K562 (cell line): Measurements from ENCODE around the gene AREL1. TPM values are rescaled to one million over a fixed set of nuclear protein-coding genes. Genes with fewer than 3 reads are reported as not detected.

Experiments used
- ATAC-seq: fragments of 200-7000 bp; cut with Tn5 transposase; 3 replicates; pipeline ENCODE4 v1.9.1; 2020; ENCODE audit warnings: moderate library complexity
- BruUV-seq: library from RNA; stranded (reverse); fragments of 400-500 nt; replicated peaks from 2 replicates; lab custom pipeline; 2021; lab: Mats Ljungman, UMichigan
- CTCF ChIA-PET: fragments of 300-600 bp; formaldehyde crosslinking; extraction: SDS; loops from one replicate; lab custom pipeline; 2021; ENCODE audit warnings: low intra/inter-chr PET ratio; lab: Yijun Ruan, JAX
- POLR2A ChIA-PET: fragments of 300-600, 350-650 bp; sonication (Branson Sonifier 250); formaldehyde crosslinking; extraction: SDS; loops from one replicate; lab custom pipeline; 2021; ENCODE audit warnings: antibody characterized with exemption, inconsistent platforms; lab: Yijun Ruan, JAX
- DNase-seq, 4 experiments: peaks; one replicate each; pipeline versions ENCODE4 v3.0.0 to v3.0.0-alpha.2; 2011 to 2018; ENCODE audit warnings: low spot score in 3 of 4, mixed read lengths in 3 of 4; ENCODE audit errors: extremely low read depth in 1 of 4
- FAIRE-seq: peaks from 2 replicates; lab custom pipeline; 2011; peaks lifted over from hg19 to GRCh38; lab: Jason Lieb, UNC
- H2AFZ ChIP-seq: 2 replicates; pipeline ENCODE4 v1.6.0; 2011; ENCODE audit warnings: low read depth, low read length, control low read depth, inconsistent platforms
- H3K27ac ChIP-seq: fragments of 200-600 bp; 3 replicates; pipeline ENCODE4 v1.8.0; 2011; ENCODE audit warnings: low read depth, mild to moderate bottlenecking, control low read depth, inconsistent platforms, low read length, moderate library complexity, mixed read lengths; ENCODE audit errors: extremely low read depth
- H3K27me3 ChIP-seq, 2 experiments: fragments of 300-600 bp in 1 of 2; 2 replicates in 1 of 2; 3 replicates in 1 of 2; pipeline versions ENCODE4 v1.6.0 to v1.8.0; 2011; ENCODE audit warnings: inconsistent platforms in 2 of 2, low read length in 2 of 2, mild to moderate bottlenecking in 1 of 2, mixed read lengths in 1 of 2, moderate library complexity in 1 of 2; ENCODE audit not compliant: control insufficient read depth in 2 of 2, insufficient read depth in 2 of 2
- H3K36me3 ChIP-seq: fragments of 300-600 bp; 3 replicates; pipeline ENCODE4 v1.8.0; 2011; ENCODE audit warnings: mild to moderate bottlenecking, low read length, inconsistent platforms; ENCODE audit not compliant: control insufficient read depth, insufficient read depth
- H3K4me1 ChIP-seq, 2 experiments: fragments of 200-600 bp in 1 of 2; replicated peaks in 1 of 2; 2 replicates in 1 of 2; 3 replicates in 1 of 2; pipeline versions ENCODE4 v1.5.1 to v1.8.0; 2011; ENCODE audit warnings: inconsistent platforms in 2 of 2, low read length in 2 of 2, mild to moderate bottlenecking in 1 of 2, mixed read lengths in 1 of 2, moderate library complexity in 1 of 2; ENCODE audit not compliant: control insufficient read depth in 2 of 2, insufficient read depth in 2 of 2
- H3K4me2 ChIP-seq: 2 replicates; pipeline ENCODE4 v1.6.1; 2011; ENCODE audit warnings: low read length, control low read depth, inconsistent platforms, mixed read lengths; ENCODE audit not compliant: insufficient read depth
- H3K4me3 ChIP-seq: fragments of 200-600 bp; sonication (generic), shearing (Covaris generic); 2 replicates; pipeline ENCODE4 v1.5.1; 2016; ENCODE audit warnings: control low read depth, inconsistent platforms
- H3K79me2 ChIP-seq: fragments of 200-600 bp; 3 replicates; pipeline ENCODE4 v1.8.0; 2011; ENCODE audit warnings: low read length, inconsistent platforms; ENCODE audit not compliant: control insufficient read depth, insufficient read depth
- H3K9ac ChIP-seq, 2 experiments: 2 replicates each; pipeline versions ENCODE4 v1.6.0 to v1.6.1; 2011; ENCODE audit warnings: low read depth in 2 of 2, low read length in 2 of 2, control low read depth in 1 of 2, inconsistent platforms in 1 of 2, mild to moderate bottlenecking in 1 of 2, mixed read lengths in 1 of 2; ENCODE audit not compliant: insufficient read depth in 1 of 2
- H3K9me1 ChIP-seq: one replicate; pipeline ENCODE4 v1.6.0; 2011; ENCODE audit warnings: inconsistent platforms, mild to moderate bottlenecking, low read length, moderate library complexity; ENCODE audit not compliant: control insufficient read depth, insufficient read depth
- H3K9me3 ChIP-seq: replicated peaks from 2 replicates; pipeline ENCODE4 v1.5.1; 2011; ENCODE audit warnings: low read depth, low read length, inconsistent platforms; ENCODE audit not compliant: control insufficient read depth, insufficient read depth
- H4K20me1 ChIP-seq: replicated peaks from 2 replicates; pipeline ENCODE4 v1.6.1; 2011; ENCODE audit warnings: low read length, inconsistent platforms, mixed read lengths; ENCODE audit not compliant: control insufficient read depth, insufficient read depth
- ADNP ChIP-seq: fragments of 200-800 bp; sonication (Bioruptor generic); IDR thresholded peaks from 2 replicates; pipeline ENCODE4 v1.6.1; 2016; ENCODE audit warnings: missing genetic modification characterization, missing compliant biosample characterization
- ARID1B ChIP-seq: fragments of 450-650 bp; IDR thresholded peaks from 2 replicates; pipeline ENCODE4 v1.6.1; 2016; ENCODE audit warnings: antibody characterized with exemption, mild to moderate bottlenecking, inconsistent platforms
- ATF1 ChIP-seq, 2 experiments: fragments of 450-650 bp in 1 of 2; IDR thresholded peaks; 2 replicates each; pipeline ENCODE4 v1.6.1; 2016; ENCODE audit warnings: missing compliant biosample characterization in 1 of 2, missing genetic modification characterization in 1 of 2
- ATF4 ChIP-seq: fragments of 450-650 bp; formaldehyde crosslinking; IDR thresholded peaks from 2 replicates; pipeline ENCODE4 v1.4.0; 2022; ENCODE audit warnings: mild to moderate bottlenecking, moderate library complexity
- CBFA2T3 ChIP-seq: fragments of 450-650 bp; IDR thresholded peaks from 2 replicates; pipeline ENCODE4 v1.6.1; 2017
- CHCHD3 ChIP-seq: fragments of 250-450 bp; sonication (Bioruptor Pico); IDR thresholded peaks from 2 replicates; pipeline ENCODE4 v2.1.2; 2022; ENCODE audit warnings: mild to moderate bottlenecking
- CREM ChIP-seq: IDR thresholded peaks from 2 replicates; pipeline ENCODE4 v1.6.1; 2014; ENCODE audit warnings: antibody characterized with exemption, low read depth
- CTBP1 ChIP-seq: fragments of 450-650 bp; IDR thresholded peaks from 2 replicates; pipeline ENCODE4 v1.6.1; 2016; ENCODE audit warnings: borderline replicate concordance
- CXXC5 ChIP-seq: fragments of 250-450 bp; sonication (Bioruptor Pico); IDR thresholded peaks from 2 replicates; pipeline ENCODE4 v1.8.0; 2022; ENCODE audit warnings: inconsistent platforms, mild to moderate bottlenecking, moderate library complexity
- ELF4 ChIP-seq: fragments of 450-650 bp; formaldehyde crosslinking; IDR thresholded peaks from 2 replicates; pipeline ENCODE4 v1.4.0; 2022; ENCODE audit warnings: missing genetic modification characterization
- MLLT1 ChIP-seq, 2 experiments: fragments of 450-650 bp; IDR thresholded peaks; 2 replicates each; pipeline ENCODE4 v1.6.1; 2016
- PKNOX1 ChIP-seq: fragments of 450-650 bp; IDR thresholded peaks from 2 replicates; pipeline ENCODE4 v1.6.1; 2016
- SMARCA4 ChIP-seq: fragments of 450-650 bp; IDR thresholded peaks from 2 replicates; pipeline ENCODE4 v1.6.1; 2016
- SOX6 ChIP-seq: fragments of 450-650 bp; IDR thresholded peaks from 2 replicates; pipeline ENCODE4 v1.6.1; 2014; ENCODE audit warnings: mild to moderate bottlenecking
- TAL1 ChIP-seq: fragments of 450-650 bp; IDR thresholded peaks from 2 replicates; pipeline ENCODE4 v1.6.1; 2016; ENCODE audit warnings: mild to moderate bottlenecking
- TCF3 ChIP-seq: sonication (generic); formaldehyde crosslinking; IDR thresholded peaks from 2 replicates; pipeline ENCODE4 v1.4.0; 2020; ENCODE audit warnings: mild to moderate bottlenecking, missing genetic modification reagents
- TEAD4 ChIP-seq, 2 experiments: sonication (generic) in 1 of 2; formaldehyde crosslinking in 1 of 2; IDR thresholded peaks; 2 replicates each; pipeline versions ENCODE4 v1.6.1 to v1.8.0; 2012 to 2022; ENCODE audit warnings: borderline replicate concordance in 1 of 2, inconsistent platforms in 1 of 2, low read length in 1 of 2, mild to moderate bottlenecking in 1 of 2, missing genetic modification reagents in 1 of 2
- WGBS: fragments of 100-300 bp; shearing (Covaris generic); methylation state at CpG from one replicate; pipeline ENCODE4 v1.1.6; 2016; ENCODE audit warnings: low coverage, mixed read lengths; ENCODE audit not compliant: insufficient coverage; ENCODE audit errors: missing lambda C conversion rate; 5-methylcytosine and 5-hydroxymethylcytosine counted together
- in situ Hi-C: fragments of 300-500 bp; cut with MboI; formaldehyde crosslinking; loops from 4 replicates; pipeline ENCODE4 v1.15.0; 2018; ENCODE audit warnings: inconsistent platforms, mixed read lengths
- intact Hi-C: fragments of 100-400 bp; cut with micrococcal nuclease; formaldehyde crosslinking; loops from 2 replicates; pipeline ENCODE4 v1.14.2; 2022
- polyA plus RNA-seq, 8 experiments: library from polyadenylated mRNA; depleted of rRNA in 4 of 8; stranded (reverse) in 5 of 8; unstranded in 3 of 8; fragments of >200 nt; fragmentation: Nextera tagmentation in 2 of 8; fragmentation: Illumina TruSeq in 1 of 8; extraction: Ambion mirVana in 2 of 8; extraction: Trizol in 1 of 8; gene quantifications; 2 replicates each; pipeline versions ENCODE4 v1.2.1 to v1.2.3, GENCODE V29; 2011 to 2014; ENCODE audit warnings: inconsistent platforms in 1 of 8, missing spikeins in 1 of 8
- total RNA-seq, 7 experiments: library from RNA; depleted of rRNA in 6 of 7; stranded (reverse); fragments of >200 nt in 6 of 7; fragmentation: Illumina TruSeq in 2 of 7; extraction: Trizol in 2 of 7; gene quantifications; 2 replicates each; pipeline versions ENCODE4 v1.2.1 to v1.2.3, GENCODE V29; 2011 to 2021; ENCODE audit warnings: low replicate concordance in 1 of 7

AREL1 gene
- total and polyA plus RNA-seq, 9 of the 15 experiments (the other 6 are each of a cell fraction or from before 2014, with no cell fraction given) = 6.0 to 24.8 (median 16.6) TPM

GRCh38 chr14:74685921-74686678, 26.8 kb downstream of the AREL1 start:
- ChIA-PET CTCF (no interaction called here), POLR2A (interaction anchor here (1.3 kb wide), 2 partner anchors 18 to 19 kb away, joined by 3 read pairs; no protein-coding TSS in a partner anchor)
- Histone ChIP-seq H3K27ac (no peak overlapping the region), H3K9me1 (no peaks in the 10 kb centered on the region), H3K4me1 (peaks cover 0 to 15% of the 10 kb centered on the region in 2 experiments; a peak in 2 of 5 replicates), H3K4me2 (no peak overlapping the region; the same call in 1 of the 2 replicates), H4K20me1 (no peaks in the 10 kb centered on the region; the same call in 1 of the 2 replicates), H3K79me2 (no peaks in the 10 kb centered on the region), H2AFZ (no peak overlapping the region), H3K36me3 (peaks cover 64% of the 10 kb centered on the region; the same call in 2 of the 3 replicates), H3K27me3 (no peaks in the 10 kb centered on the region), H3K4me3 (no peak overlapping the region), H3K9me3 (no peaks in the 10 kb centered on the region), H3K9ac (no peak overlapping the region)
- no peak for FAIRE-seq
- WGBS = 0% methylated on average over 3 of the region's 3 CpGs
- peak; percentile 11 to 34 (median 19) for DNase-seq
- peak; percentile 61 for ATAC-seq
- no TSS peak for BruUV-seq
- in situ Hi-C loops (no loop called here), intact Hi-C loops (no loop called here)
- TF ChIP-seq PKNOX1 = peak; percentile 13; the same call in 1 of the 2 replicates
- TF ChIP-seq CTBP1 = peak; percentile 35; the same call in 1 of the 2 replicates
- no peak for TF ChIP-seq CHCHD3 (CRISPR knock-in tag)
- TF ChIP-seq ATF1 (CRISPR knock-in tag; IDR thresholded peaks at IDR 0.05) = no peak
- TF ChIP-seq ATF1 (tag; IDR thresholded peaks at IDR 0.05) = peak; percentile 23; the same call in 1 of the 2 replicates
- TF ChIP-seq TAL1 = peak; percentile 64
- peak; percentile 39; the same call in 1 of the 2 replicates for TF ChIP-seq CXXC5 (CRISPR knock-in tag)
- peak; percentile 42 for TF ChIP-seq TCF3
- peak; percentile 85 for TF ChIP-seq SOX6
- peak; percentile 39; the same call in 1 of the 2 replicates for TF ChIP-seq ADNP
- no peak for TF ChIP-seq ELF4
- no peak for TF ChIP-seq ATF4
- no peak for TF ChIP-seq MLLT1 (IDR thresholded peaks at IDR 0.05)
- TF ChIP-seq SMARCA4 = peak; percentile 35; the same call in 1 of the 2 replicates
- peak; percentile 74; the same call in 1 of the 2 replicates for TF ChIP-seq TEAD4 (IDR thresholded peaks at IDR 0.05; ENCODE audit: low read length)
- no peak for TF ChIP-seq TEAD4 (CRISPR knock-in tag; IDR thresholded peaks at IDR 0.05; ENCODE audit: borderline replicate concordance)
- TF ChIP-seq CREM = peak; percentile 48
- peak; percentile 48; the same call in 1 of the 2 replicates for TF ChIP-seq CBFA2T3
- peak; percentile 74 for TF ChIP-seq ARID1B
